IPS DF 4.7 (cell line): ENCODE results near the gene PSMD13.

Experiments
- DNase-seq: peaks from one replicate; pipeline ENCODE4 v3.0.0-alpha.2; 2013; ENCODE audit warnings: low spot score; ENCODE audit errors: extremely low read depth

The PSMD13 gene

DNA sequence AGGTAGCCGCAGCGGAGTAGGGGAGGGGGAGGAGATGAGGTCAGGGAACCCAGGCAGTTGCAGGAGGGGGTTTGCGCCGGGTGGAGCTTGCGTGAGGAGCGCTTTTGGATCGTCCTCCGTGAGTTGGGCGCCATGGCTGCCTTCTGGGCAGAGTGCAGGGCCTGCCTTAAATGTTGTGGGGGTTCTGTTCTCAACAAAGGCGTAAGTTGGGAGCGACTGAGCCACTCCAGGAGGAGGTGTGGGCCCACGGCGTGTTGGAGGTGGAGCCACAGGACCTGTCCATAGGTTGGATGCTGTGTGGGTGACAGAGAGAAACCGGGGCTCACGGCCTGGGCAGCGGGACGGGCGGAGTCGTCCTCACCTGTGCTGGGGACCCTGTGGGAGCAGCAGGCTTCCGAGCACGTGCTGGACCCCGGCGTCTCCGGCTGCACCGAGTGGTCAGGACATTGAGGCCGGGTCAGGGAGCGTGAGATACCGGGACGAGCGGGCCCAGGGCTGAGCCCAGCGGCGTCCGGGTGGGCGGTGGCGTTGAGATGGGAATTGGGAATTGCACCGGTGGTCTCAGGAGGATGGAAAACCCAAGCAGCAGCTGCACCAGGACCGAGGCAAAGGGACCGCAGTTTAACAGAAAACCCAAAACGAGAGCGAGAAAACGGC lies 51.2 kb downstream of the PSMD13 start:
- no peak for DNase-seq

DNA sequence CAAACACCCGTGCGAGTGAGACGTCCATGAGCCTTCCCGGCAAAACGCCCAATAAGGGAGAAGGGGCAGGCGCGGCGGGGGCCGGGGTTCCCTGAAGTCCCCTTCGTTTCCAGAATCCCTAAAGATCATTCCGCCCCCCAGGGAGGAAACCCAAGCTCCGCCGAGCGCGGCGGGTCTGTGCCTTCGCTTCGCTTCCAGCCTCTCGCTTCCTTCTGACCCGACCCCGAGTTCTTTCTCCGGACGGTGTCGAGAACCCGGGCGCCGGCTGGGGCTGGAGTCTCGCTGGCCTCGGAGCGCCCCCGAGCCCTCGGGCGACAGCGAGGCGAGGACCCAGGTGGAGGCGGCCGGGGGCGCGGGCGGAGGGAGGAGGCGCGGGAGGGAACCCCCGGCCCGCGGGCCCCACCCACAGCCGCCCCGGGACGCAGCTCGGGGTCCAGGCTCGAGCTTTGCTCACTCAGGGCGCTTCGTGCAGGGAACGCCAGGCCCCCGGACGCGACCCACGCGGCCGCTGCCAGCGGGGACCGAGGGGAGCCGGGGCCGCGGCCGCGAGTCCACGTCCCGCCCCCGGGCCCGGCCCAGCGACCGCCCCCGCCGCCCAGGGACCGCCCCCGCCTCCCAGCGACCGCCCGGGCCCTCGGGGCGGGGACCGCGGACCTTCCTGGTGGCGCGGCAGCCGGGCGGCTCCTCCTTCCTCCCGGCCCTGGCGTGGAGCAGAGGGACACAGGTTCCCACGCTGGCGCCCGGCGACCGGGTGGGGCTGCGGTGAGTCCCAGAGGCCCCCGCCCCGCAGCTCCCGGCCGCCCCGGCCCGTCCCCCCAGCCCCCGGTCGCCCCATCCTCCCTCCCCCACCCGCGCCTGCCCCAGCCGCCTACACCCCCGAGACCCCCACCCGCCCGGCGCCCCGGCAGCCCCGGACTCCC lies 52.0 kb downstream of the PSMD13 start, which contains the start of gene PGGHG:
TSS of gene PGGHG (plus strand) at position 649 of the 920 bp plus-strand sequence. CDS start 691 bp downstream, outside the sequence.
- DNase-seq = no peak

DNA sequence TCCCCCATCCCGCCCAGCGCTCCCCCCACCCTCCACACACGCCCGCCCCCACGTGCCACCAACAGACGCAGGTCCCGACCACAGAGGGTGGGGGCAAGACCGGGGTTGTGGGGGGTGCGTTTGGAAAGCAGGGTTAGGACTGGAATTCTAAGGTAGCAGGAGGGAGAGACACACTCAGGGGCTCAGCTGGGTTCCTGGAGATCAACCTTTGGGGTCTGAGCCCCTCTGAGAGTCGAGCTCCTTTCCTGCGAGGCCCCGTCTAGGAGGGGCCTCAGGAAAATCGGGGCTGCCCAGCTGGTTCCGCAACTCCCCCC lies 52.6 kb downstream of the PSMD13 start:
- DNase-seq = no peak

DNA sequence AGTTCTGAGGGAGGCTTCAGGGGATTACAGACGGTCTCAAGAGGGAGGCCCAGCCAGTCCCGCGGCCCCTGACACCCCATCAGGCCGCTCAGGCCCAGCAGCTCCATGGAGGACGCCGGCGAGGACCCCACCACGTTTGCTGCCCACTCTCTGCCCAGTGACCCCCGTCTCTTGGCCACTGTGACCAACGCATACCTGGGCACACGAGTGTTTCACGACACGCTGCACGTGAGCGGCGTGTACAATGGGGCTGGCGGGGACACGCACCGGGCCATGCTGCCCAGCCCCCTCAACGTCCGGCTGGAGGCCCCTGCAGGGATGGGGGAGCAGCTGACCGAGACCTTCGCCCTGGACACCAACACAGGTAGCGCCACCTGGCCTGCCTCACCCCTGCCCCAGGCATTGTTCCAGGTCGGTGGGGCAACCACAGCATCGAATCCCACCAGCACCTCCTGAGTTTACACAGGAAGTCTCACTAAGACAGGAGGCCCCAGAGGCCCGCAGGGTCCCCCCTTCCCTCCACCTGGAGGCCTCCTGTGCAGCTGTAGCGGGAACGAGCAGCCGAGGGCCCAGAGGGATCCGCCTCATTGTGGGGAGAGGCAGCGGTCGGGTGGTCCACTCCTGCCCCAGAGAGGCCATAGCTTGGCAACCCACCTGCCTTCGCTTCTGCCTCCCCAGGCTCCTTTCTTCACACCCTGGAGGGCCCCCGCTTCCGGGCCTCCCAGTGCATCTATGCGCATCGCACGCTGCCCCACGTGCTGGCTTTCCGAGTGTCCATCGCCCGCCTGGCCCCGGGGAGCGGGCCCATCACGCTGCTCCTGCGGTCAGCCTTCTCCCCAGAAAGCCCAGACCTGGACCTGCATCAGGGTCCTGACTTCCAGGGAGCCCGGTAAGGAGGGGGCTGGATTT lies 53.2 kb downstream of the PSMD13 start:
- DNase-seq = no peak

GRCh38 chr11:290621-291231 lies 54.0 kb downstream of the PSMD13 start:
- no peak for DNase-seq

DNA sequence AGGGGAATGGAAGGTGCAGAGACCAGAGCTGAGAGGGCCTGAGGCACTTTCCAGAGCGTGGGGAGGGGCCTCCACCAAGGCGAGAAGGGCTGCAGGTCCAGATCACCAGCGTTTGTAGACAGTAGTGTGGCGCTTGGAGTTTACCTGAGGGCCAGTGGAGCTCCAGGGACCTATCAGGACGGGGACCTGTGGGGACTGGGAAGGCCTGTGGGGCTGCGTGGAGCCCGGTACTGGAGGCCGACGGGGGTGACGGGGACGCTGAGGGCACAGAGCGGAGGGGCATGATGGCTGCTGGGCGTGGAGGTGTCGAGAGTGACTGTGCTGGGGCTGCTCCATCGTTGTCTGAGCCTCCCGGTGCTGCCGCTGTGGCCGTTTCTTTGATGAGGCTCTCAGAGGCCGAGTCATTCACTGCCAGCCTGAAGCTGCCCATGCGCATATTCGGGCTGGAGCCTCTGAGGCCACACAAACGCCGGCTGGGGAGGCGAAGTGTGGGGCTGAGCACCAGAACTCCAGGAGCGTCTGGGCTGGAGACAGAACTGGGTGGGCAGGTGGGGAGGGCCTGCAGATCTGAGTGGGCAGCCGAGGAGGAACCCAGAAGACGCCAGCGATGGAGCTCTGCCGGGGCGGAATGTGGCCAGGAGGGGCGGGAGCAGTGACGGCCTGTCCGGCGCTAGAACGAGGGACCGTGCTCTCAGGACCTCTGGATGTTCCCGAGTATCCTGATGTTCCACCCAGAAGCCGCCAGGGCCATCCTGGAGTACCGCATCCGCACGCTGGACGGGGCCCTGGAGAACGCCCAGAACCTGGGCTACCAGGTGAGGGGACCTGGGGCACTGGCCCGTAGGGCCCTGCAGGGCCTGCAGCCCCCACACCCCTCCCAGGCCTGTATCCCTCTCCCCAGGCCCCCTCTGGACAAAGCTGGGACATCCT lies 54.8 kb downstream of the PSMD13 start:
- no peak for DNase-seq

DNA sequence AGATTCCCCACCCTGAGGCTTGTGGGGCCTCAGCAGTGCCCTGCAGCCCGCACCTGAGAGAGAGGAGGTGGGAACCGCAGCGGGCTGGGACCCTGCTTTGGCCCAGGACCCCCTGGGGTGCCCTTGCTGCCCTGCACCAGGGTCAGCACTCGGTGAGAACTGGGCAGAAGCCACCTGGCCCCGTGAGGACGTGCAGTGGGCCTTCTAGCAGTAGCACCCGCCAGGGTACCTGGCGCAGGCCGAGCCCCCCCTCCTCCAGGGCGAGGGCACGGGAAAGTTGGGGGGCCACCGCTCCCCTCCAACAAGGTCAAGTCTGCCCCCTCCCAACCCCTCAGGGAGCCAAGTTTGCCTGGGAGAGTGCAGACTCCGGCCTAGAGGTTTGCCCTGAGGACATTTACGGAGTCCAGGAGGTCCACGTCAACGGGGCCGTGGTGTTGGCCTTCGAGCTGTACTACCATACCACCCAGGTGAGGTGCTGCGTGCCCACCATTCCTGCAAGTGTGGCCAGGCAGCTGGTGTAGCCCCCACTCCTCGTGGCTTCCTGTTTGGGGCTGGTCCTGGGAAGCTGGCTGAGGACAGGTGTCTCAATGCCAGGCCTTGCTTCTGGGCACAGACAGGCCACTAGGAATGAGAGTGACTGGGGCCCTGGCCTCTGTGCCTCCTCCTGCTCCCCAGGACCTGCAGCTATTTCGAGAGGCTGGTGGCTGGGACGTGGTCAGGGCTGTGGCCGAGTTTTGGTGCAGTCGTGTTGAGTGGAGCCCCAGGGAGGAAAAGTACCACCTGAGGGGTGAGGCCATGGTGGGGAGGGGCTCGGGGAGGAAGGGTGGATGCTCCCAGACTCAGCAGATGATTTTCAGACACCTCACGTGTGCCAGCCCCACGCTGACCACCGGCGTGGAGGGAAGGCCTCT lies 55.7 kb downstream of the PSMD13 start:
- DNase-seq = no peak

GRCh38 chr11:293271-293851 lies 56.6 kb downstream of the PSMD13 start:
- no peak for DNase-seq

- no peak for DNase-seq
Measured at GRCh38 chr11:293852-294661, 57.3 kb downstream of the PSMD13 start.

GRCh38 chr11:294780-295179 lies 58.0 kb downstream of the PSMD13 start:
- no peak for DNase-seq

- DNase-seq = no peak
Measured at GRCh38 chr11:295351-296170, 58.8 kb downstream of the PSMD13 start.

DNA sequence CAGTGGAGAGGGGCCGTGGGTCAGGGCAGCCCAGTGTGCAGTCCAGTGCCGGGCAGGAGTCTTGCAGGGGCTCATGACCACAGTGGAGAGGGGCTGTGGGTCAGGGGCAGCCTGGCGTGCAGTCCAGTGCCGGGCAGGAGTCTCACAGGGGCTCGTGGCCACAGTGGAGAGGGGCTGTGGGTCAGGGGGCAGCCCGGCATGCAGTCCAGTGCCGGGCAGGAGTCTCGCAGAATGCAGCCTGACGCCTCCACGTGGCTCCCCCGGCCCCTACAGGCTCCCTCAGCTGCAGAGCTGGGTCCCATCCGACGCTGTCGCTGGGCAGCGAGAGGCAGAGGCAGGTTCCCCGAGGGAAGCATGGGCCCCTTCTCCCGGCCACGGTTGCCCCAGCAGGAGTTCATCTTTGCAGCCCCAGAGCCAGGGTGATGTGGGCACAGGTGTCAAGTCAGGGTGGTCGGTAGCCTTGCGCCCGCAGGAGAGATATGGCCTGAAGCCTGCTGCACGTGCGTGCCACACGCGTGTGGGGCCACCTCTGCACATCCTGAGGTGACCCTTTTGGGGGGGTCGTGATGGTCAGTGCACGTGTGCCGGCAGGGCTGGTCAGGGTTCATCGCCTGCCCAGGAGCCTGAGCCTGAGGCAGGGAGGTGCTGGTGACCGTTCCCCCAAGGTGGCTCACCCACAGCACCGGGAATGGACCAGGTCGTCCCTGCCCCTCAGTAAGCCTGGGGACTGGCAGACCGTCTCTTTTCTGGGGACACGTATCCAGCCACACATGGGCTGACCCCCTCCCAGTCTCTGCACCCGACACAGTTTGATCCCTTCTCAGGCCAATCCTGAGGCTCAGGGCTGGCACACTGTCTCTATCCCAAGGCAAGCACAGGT lies 59.6 kb downstream of the PSMD13 start:
- no peak for DNase-seq

DNA sequence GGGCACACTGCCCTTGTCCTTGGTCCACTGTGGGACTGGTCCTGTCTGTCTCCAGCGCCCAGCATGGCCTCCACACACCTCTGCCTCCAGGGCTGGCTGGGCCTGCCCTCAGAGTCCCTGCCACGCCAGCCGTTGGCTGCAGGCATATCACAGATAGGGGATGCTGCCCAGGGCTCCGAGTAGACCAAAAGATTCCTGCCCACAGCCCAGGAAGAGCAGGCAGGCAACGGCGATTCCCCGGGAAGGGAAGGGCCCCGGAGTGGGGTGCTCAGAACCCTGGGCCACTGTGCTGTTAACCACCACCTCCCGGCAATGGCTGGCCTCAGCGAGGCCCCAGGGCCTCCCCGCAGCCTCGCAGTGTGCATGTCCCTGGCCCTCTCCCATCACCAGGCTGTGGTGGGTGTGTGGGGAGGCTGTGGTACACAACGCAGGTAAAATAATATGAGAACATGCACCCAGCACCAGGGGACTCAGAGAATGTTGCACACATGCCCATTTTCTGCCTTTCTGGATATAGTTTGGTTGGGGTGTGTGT lies 60.3 kb downstream of the PSMD13 start:
- DNase-seq = no peak

DNA sequence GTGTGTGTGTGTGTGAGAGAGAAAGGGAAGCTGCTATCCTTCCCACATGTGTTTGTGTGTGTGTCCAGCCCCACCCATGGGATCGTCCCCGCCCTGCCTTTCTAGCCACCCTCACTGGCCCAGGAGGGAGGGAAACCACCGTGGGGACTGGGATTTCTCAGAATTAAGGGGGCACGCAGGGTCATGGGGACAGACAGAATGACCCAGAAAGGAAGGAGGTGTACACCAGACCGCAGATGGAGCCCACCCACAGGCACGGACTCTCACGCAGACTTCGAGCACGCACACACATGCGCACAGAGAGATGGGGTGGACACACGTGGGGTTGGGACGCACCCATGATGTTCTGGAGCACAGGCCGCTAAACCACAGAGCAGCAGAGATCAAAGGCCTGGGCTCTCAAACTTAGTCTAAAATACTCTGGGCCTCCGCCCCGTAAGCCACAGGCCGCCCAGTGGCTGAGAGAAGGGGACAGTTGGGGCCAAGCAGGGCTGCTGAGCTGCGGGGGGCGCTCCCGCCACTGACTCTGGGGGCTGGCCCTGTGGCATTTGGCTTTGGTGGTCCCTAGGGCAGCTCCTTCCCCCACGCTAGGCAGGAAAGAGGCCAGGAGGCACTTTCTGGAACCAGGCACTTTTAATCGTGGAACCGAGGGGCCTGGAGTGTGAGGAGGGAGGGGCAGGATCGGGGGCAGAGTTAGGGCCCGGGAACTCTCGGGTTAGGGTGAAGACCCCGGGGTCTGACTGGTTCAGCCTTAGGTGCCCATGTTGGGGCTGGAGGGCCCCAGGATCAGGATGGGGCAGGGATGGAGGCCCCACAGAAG lies 61.0 kb downstream of the PSMD13 start:
- no peak for DNase-seq
